Measurements from ENCODE around the gene PDE1A. TPM values are rescaled to one million over a fixed set of nuclear protein-coding genes. Genes with fewer than 3 reads are reported as not detected.

PDE1A gene
- total and polyA plus RNA-seq, 2 donors (not counting 1 experiment from before 2014, with no cell fraction given): 0.07 TPM; not detected in 1

GRCh38 chr2:182452456-182452990 is 25.7 kb upstream of the PDE1A start:
- ChIA-PET POLR2A (no interaction called here), CTCF (no interaction called here)
- Histone ChIP-seq H3K4me3 (ENCODE audit: control extremely low read depth in 1 of 5, extremely low read depth in 1 of 5, insufficient read depth in 1 of 5, low read depth in 2 of 5, low read length in 4 of 5) (no peak overlapping the region), H3K9ac (ENCODE audit: low read length) (no peak overlapping the region), H4K20me1 (ENCODE audit: control insufficient read depth, insufficient read depth, low read length, poor library complexity, severe bottlenecking) (no peaks in the 10 kb centered on the region), H2AFZ (ENCODE audit: insufficient read depth, low read depth, low read length, poor library complexity, severe bottlenecking) (no peak overlapping the region), H3K79me2 (ENCODE audit: control insufficient read depth, insufficient read depth, low read length) (no peaks in the 10 kb centered on the region), H3K4me2 (replicated peaks; ENCODE audit: low read depth, low read length, poor library complexity, severe bottlenecking) (no peak overlapping the region), H3K27ac (ENCODE audit: low read length in 2 of 2) (no peak overlapping the region), H3K4me1 (ENCODE audit: control insufficient read depth in 2 of 2, insufficient read depth in 2 of 2, low read length in 2 of 2) (no peaks in the 10 kb centered on the region), H3K36me3 (replicated peaks in 1 of 2; ENCODE audit: control extremely low read depth in 1 of 2, control insufficient read depth in 1 of 2, extremely low read depth in 1 of 2, insufficient read depth in 2 of 2, low read length in 1 of 2) (no peaks in the 10 kb centered on the region), H3K27me3 (replicated peaks in 1 of 4; ENCODE audit: control extremely low read depth in 1 of 4, control insufficient read depth in 3 of 4, insufficient read depth in 4 of 4, low read length in 3 of 4) (no peaks in the 10 kb centered on the region), H3K9me3 (ENCODE audit: control extremely low read depth in 1 of 3, control insufficient read depth in 2 of 3, insufficient read depth in 1 of 3, low read length in 2 of 3) (no peaks in the 10 kb centered on the region)
- ATAC-seq (ENCODE audit: low read depth): no peak
- TF ChIP-seq CTCF (IDR thresholded peaks at IDR 0.05) (no peak), EZH2 (IDR thresholded peaks at IDR 0.05; ENCODE audit: borderline replicate concordance, insufficient read depth, low read depth, low read length, poor library complexity, severe bottlenecking) (no peak)
- Mint-ChIP-seq H3K4me3 (no peak overlapping the region), H3K27me3 (no peaks in the 10 kb centered on the region), H3K9me3 (ENCODE audit: insufficient read depth) (no peaks in the 10 kb centered on the region), H3K4me1 (no peaks in the 10 kb centered on the region), H3K27ac (no peak overlapping the region)
- WGBS (ENCODE audit: insufficient coverage): 100% methylated on average over 1 of the region's 2 CpGs
- intact Hi-C loops (cut with micrococcal nuclease): no loop called here
- no peak for DNase-seq

- H3K9me3 Mint-ChIP-seq (ENCODE audit: insufficient read depth): no peaks in the 10 kb centered on the region
- no peak for DNase-seq
- H3K27me3 Mint-ChIP-seq: no peaks in the 10 kb centered on the region
- POLR2A ChIA-PET: no interaction called here
- intact Hi-C loops (cut with micrococcal nuclease): no loop called here
- Histone ChIP-seq H3K4me2 (replicated peaks; ENCODE audit: low read depth, low read length, poor library complexity, severe bottlenecking) (no peak overlapping the region), H3K9ac (ENCODE audit: low read length) (no peak overlapping the region), H3K36me3 (replicated peaks in 1 of 2; ENCODE audit: control extremely low read depth in 1 of 2, control insufficient read depth in 1 of 2, extremely low read depth in 1 of 2, insufficient read depth in 2 of 2, low read length in 1 of 2) (no peaks in the 10 kb centered on the region), H3K4me3 (ENCODE audit: control extremely low read depth in 1 of 5, extremely low read depth in 1 of 5, insufficient read depth in 1 of 5, low read depth in 2 of 5, low read length in 4 of 5) (no peak overlapping the region), H3K27ac (ENCODE audit: low read length in 2 of 2) (no peak overlapping the region), H3K9me3 (ENCODE audit: control extremely low read depth in 1 of 3, control insufficient read depth in 2 of 3, insufficient read depth in 1 of 3, low read length in 2 of 3) (peaks cover 0 to 6% (median 0%) of the 10 kb centered on the region in 3 donors), H4K20me1 (ENCODE audit: control insufficient read depth, insufficient read depth, low read length, poor library complexity, severe bottlenecking) (no peaks in the 10 kb centered on the region), H3K27me3 (replicated peaks in 1 of 4; ENCODE audit: control extremely low read depth in 1 of 4, control insufficient read depth in 3 of 4, insufficient read depth in 4 of 4, low read length in 3 of 4) (no peaks in the 10 kb centered on the region), H3K79me2 (ENCODE audit: control insufficient read depth, insufficient read depth, low read length) (no peaks in the 10 kb centered on the region), H2AFZ (ENCODE audit: insufficient read depth, low read depth, low read length, poor library complexity, severe bottlenecking) (no peak overlapping the region), H3K4me1 (ENCODE audit: control insufficient read depth in 2 of 2, insufficient read depth in 2 of 2, low read length in 2 of 2) (no peaks in the 10 kb centered on the region)
- CTCF ChIA-PET: no interaction called here
- TF ChIP-seq EZH2 (IDR thresholded peaks at IDR 0.05; ENCODE audit: borderline replicate concordance, insufficient read depth, low read depth, low read length, poor library complexity, severe bottlenecking): no peak
- TF ChIP-seq CTCF (IDR thresholded peaks at IDR 0.05): no peak
- no peak overlapping the region for H3K4me3 Mint-ChIP-seq
- H3K27ac Mint-ChIP-seq: no peak overlapping the region
- no peak for ATAC-seq (ENCODE audit: low read depth)
- WGBS (ENCODE audit: insufficient coverage): no CpG with 5 or more reads among the region's 2 CpGs
- H3K4me1 Mint-ChIP-seq: no peaks in the 10 kb centered on the region
Measured at GRCh38 chr2:182448371-182448770, 21.5 kb upstream of the PDE1A start.

Measured in B cell (primary cell).